Measurements from ENCODE around the gene SYT14.
"Not testable (repeated sequence)": the region's sequence is repeated elsewhere in the genome, so short reads cannot be mapped to it uniquely, and the experiment has no call there.

Gene SYT14

GRCh38 chr1:210076620-210077019 is 138.6 kb downstream of the SYT14 start:
- in situ Hi-C loops (cut with HindIII; ENCODE audit: low pct_ligation_motif_present, low pct_unique_long_range_greater_than_20kb, low sequenced_read_pairs), result no loop called here
- no peak for DNase-seq

GRCh38 chr1:210081494-210081893 is 143.5 kb downstream of the SYT14 start:
- in situ Hi-C loops (cut with HindIII; ENCODE audit: low pct_ligation_motif_present, low pct_unique_long_range_greater_than_20kb, low sequenced_read_pairs), result no loop called here
- DNase-seq, result no peak

- in situ Hi-C loops (cut with HindIII; ENCODE audit: low pct_ligation_motif_present, low pct_unique_long_range_greater_than_20kb, low sequenced_read_pairs), result no loop called here
- no peak for DNase-seq
These were observed 147.3 kb downstream of the SYT14 start for GRCh38 chr1:210085359-210085758.

GRCh38 chr1:210087058-210087457 is 149.0 kb downstream of the SYT14 start:
- DNase-seq, result no peak
- in situ Hi-C loops (cut with HindIII; ENCODE audit: low pct_ligation_motif_present, low pct_unique_long_range_greater_than_20kb, low sequenced_read_pairs), result no loop called here

GRCh38 chr1:210089855-210090254 is 151.8 kb downstream of the SYT14 start:
- in situ Hi-C loops (cut with HindIII; ENCODE audit: low pct_ligation_motif_present, low pct_unique_long_range_greater_than_20kb, low sequenced_read_pairs), result no loop called here
- DNase-seq, result no peak

- DNase-seq, result no peak
- in situ Hi-C loops (cut with HindIII; ENCODE audit: low pct_ligation_motif_present, low pct_unique_long_range_greater_than_20kb, low sequenced_read_pairs), result no loop called here
These were observed 154.3 kb downstream of the SYT14 start for GRCh38 chr1:210092366-210092765.

- in situ Hi-C loops (cut with HindIII; ENCODE audit: low pct_ligation_motif_present, low pct_unique_long_range_greater_than_20kb, low sequenced_read_pairs), result no loop called here
- no peak for DNase-seq
These were observed 155.4 kb downstream of the SYT14 start for GRCh38 chr1:210093461-210093860.

- no peak for DNase-seq
- in situ Hi-C loops (cut with HindIII; ENCODE audit: low pct_ligation_motif_present, low pct_unique_long_range_greater_than_20kb, low sequenced_read_pairs), result no loop called here
These were observed 160.3 kb downstream of the SYT14 start for GRCh38 chr1:210098356-210098755.

GRCh38 chr1:210099921-210100320 is 161.9 kb downstream of the SYT14 start:
- no peak for DNase-seq
- in situ Hi-C loops (cut with HindIII; ENCODE audit: low pct_ligation_motif_present, low pct_unique_long_range_greater_than_20kb, low sequenced_read_pairs), result no loop called here

GRCh38 chr1:210104103-210104502 is 166.1 kb downstream of the SYT14 start:
- in situ Hi-C loops (cut with HindIII; ENCODE audit: low pct_ligation_motif_present, low pct_unique_long_range_greater_than_20kb, low sequenced_read_pairs), result no loop called here
- DNase-seq, result peak; percentile 89

GRCh38 chr1:210112906-210113305 is 174.9 kb downstream of the SYT14 start:
- in situ Hi-C loops (cut with HindIII; ENCODE audit: low pct_ligation_motif_present, low pct_unique_long_range_greater_than_20kb, low sequenced_read_pairs); DNase-seq: not testable (repeated sequence)

- DNase-seq, result no peak
- in situ Hi-C loops (cut with HindIII; ENCODE audit: low pct_ligation_motif_present, low pct_unique_long_range_greater_than_20kb, low sequenced_read_pairs), result no loop called here
These were observed 179.2 kb downstream of the SYT14 start for GRCh38 chr1:210117198-210117597.

- DNase-seq, result no peak
- in situ Hi-C loops (cut with HindIII; ENCODE audit: low pct_ligation_motif_present, low pct_unique_long_range_greater_than_20kb, low sequenced_read_pairs), result no loop called here
These were observed 179.7 kb downstream of the SYT14 start for GRCh38 chr1:210117681-210118170.

GRCh38 chr1:210123383-210123782 is 185.4 kb downstream of the SYT14 start:
- DNase-seq, result no peak
- in situ Hi-C loops (cut with HindIII; ENCODE audit: low pct_ligation_motif_present, low pct_unique_long_range_greater_than_20kb, low sequenced_read_pairs), result no loop called here

- DNase-seq, result peak; percentile 45
- in situ Hi-C loops (cut with HindIII; ENCODE audit: low pct_ligation_motif_present, low pct_unique_long_range_greater_than_20kb, low sequenced_read_pairs), result no loop called here
These were observed 186.0 kb downstream of the SYT14 start for GRCh38 chr1:210123924-210124589.

- in situ Hi-C loops (cut with HindIII; ENCODE audit: low pct_ligation_motif_present, low pct_unique_long_range_greater_than_20kb, low sequenced_read_pairs), result no loop called here
- DNase-seq, result no peak
These were observed 186.7 kb downstream of the SYT14 start for GRCh38 chr1:210124736-210125135.

- in situ Hi-C loops (cut with HindIII; ENCODE audit: low pct_ligation_motif_present, low pct_unique_long_range_greater_than_20kb, low sequenced_read_pairs), result no loop called here
- DNase-seq, result no peak
These were observed 187.1 kb downstream of the SYT14 start for GRCh38 chr1:210125143-210125542.

- in situ Hi-C loops (cut with HindIII; ENCODE audit: low pct_ligation_motif_present, low pct_unique_long_range_greater_than_20kb, low sequenced_read_pairs), result no loop called here
- DNase-seq, result no peak
These were observed 191.1 kb downstream of the SYT14 start for GRCh38 chr1:210129092-210129491.

GRCh38 chr1:210129759-210130158 is 191.7 kb downstream of the SYT14 start:
- in situ Hi-C loops (cut with HindIII; ENCODE audit: low pct_ligation_motif_present, low pct_unique_long_range_greater_than_20kb, low sequenced_read_pairs), result no loop called here

GRCh38 chr1:210132582-210132981 is 194.6 kb downstream of the SYT14 start:
- in situ Hi-C loops (cut with HindIII; ENCODE audit: low pct_ligation_motif_present, low pct_unique_long_range_greater_than_20kb, low sequenced_read_pairs), result no loop called here
- DNase-seq, result peak; percentile 51

More at GRCh38 chr1:210129759-210130158, 191.7 kb downstream of the SYT14 start:
- no peak for DNase-seq

Data from ACHN (cell line).